Duodenal mucosa (tissue), 2 donors: ENCODE results near the gene UVRAG.

Experiments
- H3K27ac ChIP-seq: one replicate; pipeline ENCODE4 v1.7.0; 2013; ENCODE audit warnings: low read depth, low read length
- H3K27me3 ChIP-seq, 2 donors: one replicate each; pipeline ENCODE4 v1.7.0; 2013; ENCODE audit warnings: low read length in 2 of 2, control low read depth in 1 of 2; ENCODE audit not compliant: insufficient read depth in 2 of 2, control insufficient read depth in 1 of 2
- H3K36me3 ChIP-seq, 2 donors: one replicate each; pipeline ENCODE4 v1.7.0; 2013; ENCODE audit warnings: low read length in 2 of 2, control low read depth in 1 of 2; ENCODE audit not compliant: insufficient read depth in 2 of 2, control insufficient read depth in 1 of 2
- H3K4me1 ChIP-seq, 2 donors: one replicate each; pipeline ENCODE4 v1.7.0; 2013; ENCODE audit warnings: low read length in 2 of 2, control low read depth in 1 of 2; ENCODE audit not compliant: insufficient read depth in 2 of 2, control insufficient read depth in 1 of 2
- H3K4me3 ChIP-seq, 2 donors: one replicate each; pipeline ENCODE4 v1.7.0; 2013; ENCODE audit warnings: low read length in 2 of 2, low read depth in 1 of 2
- H3K9ac ChIP-seq, 2 donors: one replicate each; pipeline ENCODE4 v1.7.0; 2013; ENCODE audit warnings: low read length in 2 of 2, low read depth in 1 of 2
- H3K9me3 ChIP-seq, 2 donors: one replicate each; pipeline ENCODE4 v1.7.0; 2013; ENCODE audit warnings: low read length in 2 of 2, control low read depth in 1 of 2; ENCODE audit not compliant: control insufficient read depth in 1 of 2

Gene UVRAG

GRCh38 chr11:75996523-75997442, 181.8 kb downstream of the UVRAG start:
- Histone ChIP-seq H3K4me1 (no peaks in the 10 kb centered on the region), H3K27me3 (no peaks in the 10 kb centered on the region), H3K4me3 (no peak overlapping the region), H3K9ac (no peak overlapping the region), H3K27ac (no peak overlapping the region), H3K36me3 (no peaks in the 10 kb centered on the region), H3K9me3 (no peaks in the 10 kb centered on the region)

GRCh38 chr11:76004400-76004799, 189.4 kb downstream of the UVRAG start:
- no peaks in the 10 kb centered on the region for H3K27me3 ChIP-seq
- no peak overlapping the region for H3K27ac ChIP-seq
- H3K4me3 ChIP-seq, result no peak overlapping the region
- no peaks in the 10 kb centered on the region for H3K9me3 ChIP-seq
- H3K9ac ChIP-seq, result no peak overlapping the region
- H3K36me3 ChIP-seq, result peaks cover 5 to 21% of the 10 kb centered on the region in 2 donors
- H3K4me1 ChIP-seq, result no peaks in the 10 kb centered on the region

DNA sequence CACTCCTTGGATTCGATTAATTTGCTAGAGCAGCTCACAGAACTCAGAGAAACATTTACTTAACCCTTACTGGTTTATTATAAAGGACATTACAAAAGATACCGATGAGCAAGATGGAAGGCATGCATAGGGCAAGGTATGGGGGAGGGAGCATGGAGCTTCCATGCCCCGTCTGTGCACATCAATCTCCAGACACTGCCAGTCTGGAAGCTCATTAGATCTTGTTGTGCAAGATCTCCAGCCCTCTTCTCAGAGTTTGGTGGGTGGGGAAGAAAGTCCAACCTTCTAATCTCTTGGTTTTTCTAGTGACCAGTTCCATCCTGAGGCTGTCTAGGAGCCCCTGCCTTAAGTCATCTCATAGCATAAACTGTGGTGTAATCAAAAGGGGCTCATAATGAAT, 190.7 kb downstream of the UVRAG start:
- peaks cover 5 to 21% of the 10 kb centered on the region in 2 donors for H3K36me3 ChIP-seq
- H3K9ac ChIP-seq, result no peak overlapping the region
- H3K4me1 ChIP-seq, result no peaks in the 10 kb centered on the region
- H3K4me3 ChIP-seq, result no peak overlapping the region
- no peaks in the 10 kb centered on the region for H3K27me3 ChIP-seq
- H3K27ac ChIP-seq, result no peak overlapping the region
- no peaks in the 10 kb centered on the region for H3K9me3 ChIP-seq

- Histone ChIP-seq H3K4me1 (no peaks in the 10 kb centered on the region), H3K4me3 (no peak overlapping the region), H3K27me3 (no peaks in the 10 kb centered on the region), H3K27ac (no peak overlapping the region), H3K9ac (no peak overlapping the region), H3K36me3 (peaks cover 5 to 21% of the 10 kb centered on the region in 2 donors), H3K9me3 (no peaks in the 10 kb centered on the region)
These were observed 192.2 kb downstream of the UVRAG start for GRCh38 chr11:76007166-76007565.

DNA sequence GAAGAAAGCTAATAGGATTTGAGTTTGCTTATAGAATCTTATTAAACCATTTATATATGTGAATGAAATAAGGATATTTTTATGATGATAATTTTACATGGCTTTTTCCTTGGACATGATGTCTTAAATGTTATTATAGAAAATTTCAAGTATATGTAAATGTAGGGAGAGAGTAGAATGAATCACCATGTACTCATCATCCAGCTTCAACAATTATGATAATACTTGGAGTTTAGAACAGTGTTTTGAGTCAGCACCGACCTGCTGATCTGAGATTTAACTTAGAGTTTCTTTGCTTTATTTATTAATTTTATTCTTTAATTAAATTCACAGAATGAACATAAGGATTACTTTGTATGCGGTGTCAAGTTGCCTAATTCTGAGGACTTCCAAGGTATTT, 193.5 kb downstream of the UVRAG start:
- Histone ChIP-seq H3K4me3 (no peak overlapping the region), H3K27me3 (no peaks in the 10 kb centered on the region), H3K9ac (no peak overlapping the region), H3K27ac (no peak overlapping the region), H3K4me1 (no peaks in the 10 kb centered on the region), H3K36me3 (peaks cover 5 to 21% of the 10 kb centered on the region in 2 donors), H3K9me3 (no peaks in the 10 kb centered on the region)

- H3K27ac ChIP-seq, result no peak overlapping the region
- H3K9ac ChIP-seq, result no peak overlapping the region
- H3K27me3 ChIP-seq, result no peaks in the 10 kb centered on the region
- H3K9me3 ChIP-seq, result no peaks in the 10 kb centered on the region
- no peak overlapping the region for H3K4me3 ChIP-seq
- no peaks in the 10 kb centered on the region for H3K4me1 ChIP-seq
- peaks cover 0 to 13% of the 10 kb centered on the region in 2 donors for H3K36me3 ChIP-seq
These were observed 195.0 kb downstream of the UVRAG start for GRCh38 chr11:76010051-76010450.

- H3K9me3 ChIP-seq, result no peaks in the 10 kb centered on the region
- no peak overlapping the region for H3K4me3 ChIP-seq
- H3K36me3 ChIP-seq, result peaks cover 2 to 7% of the 10 kb centered on the region in 2 donors
- no peaks in the 10 kb centered on the region for H3K27me3 ChIP-seq
- H3K4me1 ChIP-seq, result no peaks in the 10 kb centered on the region
- no peak overlapping the region for H3K27ac ChIP-seq
- H3K9ac ChIP-seq, result no peak overlapping the region
These were observed 198.5 kb downstream of the UVRAG start for GRCh38 chr11:76013526-76013925.

GRCh38 chr11:76023236-76024068, 208.4 kb downstream of the UVRAG start:
- H3K9ac ChIP-seq, result no peak overlapping the region
- peaks cover 0 to 12% of the 10 kb centered on the region in 2 donors for H3K36me3 ChIP-seq
- no peaks in the 10 kb centered on the region for H3K9me3 ChIP-seq
- H3K4me1 ChIP-seq, result peaks cover 0 to 5% of the 10 kb centered on the region in 2 donors
- no peaks in the 10 kb centered on the region for H3K27me3 ChIP-seq
- H3K27ac ChIP-seq, result no peak overlapping the region
- H3K4me3 ChIP-seq, result no peak overlapping the region

DNA sequence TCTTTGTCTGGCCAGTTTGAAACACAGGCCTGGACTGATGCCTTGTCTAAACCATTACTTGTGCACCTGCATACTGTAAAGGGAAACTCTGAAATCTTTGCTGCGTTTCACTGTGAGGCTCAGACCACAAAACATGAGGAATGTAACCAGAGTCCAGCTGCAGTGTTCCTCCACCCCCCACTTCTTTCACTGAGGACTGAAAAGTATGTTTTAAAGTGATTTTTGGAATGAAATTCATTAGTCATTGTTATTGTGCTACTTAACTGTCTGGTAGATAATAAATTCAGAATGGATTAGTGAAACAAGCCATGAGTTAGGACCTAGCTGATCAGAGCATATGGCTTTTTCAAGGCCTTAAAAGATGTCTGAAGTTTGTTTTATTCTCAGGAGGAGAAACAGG, 210.1 kb downstream of the UVRAG start:
- peaks cover 0 to 5% of the 10 kb centered on the region in 2 donors for H3K4me1 ChIP-seq
- no peak overlapping the region for H3K9ac ChIP-seq
- H3K27me3 ChIP-seq, result no peaks in the 10 kb centered on the region
- H3K9me3 ChIP-seq, result no peaks in the 10 kb centered on the region
- no peak overlapping the region for H3K4me3 ChIP-seq
- H3K27ac ChIP-seq, result no peak overlapping the region
- peaks cover 0 to 8% of the 10 kb centered on the region in 2 donors for H3K36me3 ChIP-seq

DNA sequence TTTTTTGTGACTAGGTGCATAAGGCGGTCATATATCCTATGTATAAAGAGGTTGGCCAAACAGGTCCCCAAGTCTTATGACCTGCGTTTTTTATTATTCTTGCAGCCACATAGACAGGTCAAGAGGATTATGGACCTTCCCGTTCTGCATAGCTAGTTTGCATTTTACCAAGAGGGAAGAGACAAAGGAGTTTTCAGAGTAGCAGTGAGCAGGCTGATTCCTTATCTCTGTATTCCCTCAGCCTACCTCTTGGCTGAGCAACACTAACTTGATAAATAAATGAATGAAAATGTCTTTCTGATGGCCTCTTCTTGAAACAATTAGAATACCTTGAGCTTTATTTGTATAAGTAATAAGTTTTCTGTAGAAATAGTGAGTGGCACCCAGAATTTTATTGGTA, 210.8 kb downstream of the UVRAG start:
- Histone ChIP-seq H3K36me3 (peaks cover 0 to 3% of the 10 kb centered on the region in 2 donors), H3K27me3 (no peaks in the 10 kb centered on the region), H3K4me1 (peaks cover 0 to 5% of the 10 kb centered on the region in 2 donors), H3K4me3 (no peak overlapping the region), H3K27ac (no peak overlapping the region), H3K9me3 (no peaks in the 10 kb centered on the region), H3K9ac (no peak overlapping the region)
